OCI-LY3 (cell line): ENCODE data around the gene PITX3.
"Not testable (repeated sequence)": the region's sequence is repeated elsewhere in the genome, so short reads cannot be mapped to it uniquely, and the experiment has no call there.

Source experiments
- EZH2phosphoT487 ChIP-seq: fragments of 200-600 bp; shearing (Covaris generic); IDR thresholded peaks from 2 replicates; pipeline ENCODE4 v1.6.1; 2018; ENCODE audit warnings: antibody characterized with exemption, mixed run types, low read depth
- TF ChIP-seq, protein P1 (sequence below): fragments of 200-600, 300-600 bp; sonication (generic); IDR thresholded peaks from 2 replicates; pipeline ENCODE4 v1.5.1; 2014; ENCODE audit warnings: antibody characterized with exemption, low read length, low read depth

GRCh38 chr10:102252508-102252907, 11.2 kb upstream of the PITX3 start:
- not testable (repeated sequence) for TF ChIP-seq EZH2phosphoT487
- TF ChIP-seq, protein P1, sequence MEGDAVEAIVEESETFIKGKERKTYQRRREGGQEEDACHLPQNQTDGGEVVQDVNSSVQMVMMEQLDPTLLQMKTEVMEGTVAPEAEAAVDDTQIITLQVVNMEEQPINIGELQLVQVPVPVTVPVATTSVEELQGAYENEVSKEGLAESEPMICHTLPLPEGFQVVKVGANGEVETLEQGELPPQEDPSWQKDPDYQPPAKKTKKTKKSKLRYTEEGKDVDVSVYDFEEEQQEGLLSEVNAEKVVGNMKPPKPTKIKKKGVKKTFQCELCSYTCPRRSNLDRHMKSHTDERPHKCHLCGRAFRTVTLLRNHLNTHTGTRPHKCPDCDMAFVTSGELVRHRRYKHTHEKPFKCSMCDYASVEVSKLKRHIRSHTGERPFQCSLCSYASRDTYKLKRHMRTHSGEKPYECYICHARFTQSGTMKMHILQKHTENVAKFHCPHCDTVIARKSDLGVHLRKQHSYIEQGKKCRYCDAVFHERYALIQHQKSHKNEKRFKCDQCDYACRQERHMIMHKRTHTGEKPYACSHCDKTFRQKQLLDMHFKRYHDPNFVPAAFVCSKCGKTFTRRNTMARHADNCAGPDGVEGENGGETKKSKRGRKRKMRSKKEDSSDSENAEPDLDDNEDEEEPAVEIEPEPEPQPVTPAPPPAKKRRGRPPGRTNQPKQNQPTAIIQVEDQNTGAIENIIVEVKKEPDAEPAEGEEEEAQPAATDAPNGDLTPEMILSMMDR: not testable (repeated sequence)
